ENCODE results near the gene GON4L. TPM values are rescaled to one million over a fixed set of nuclear protein-coding genes. Genes with fewer than 3 reads are reported as not detected.

GON4L gene
- polyA plus RNA-seq, 1 donor (not counting 4 experiments of a cell fraction or from before 2014, with no cell fraction given), result 16.7 TPM

GRCh38 chr1:155888481-155888880 lies 31.5 kb upstream of the GON4L start:
- H3K9ac ChIP-seq (ENCODE audit: control insufficient read depth, extremely low read depth, insufficient read depth, low read length), result no peak overlapping the region
- DNase-seq (ENCODE audit: low read depth, low spot score), result no peak
- H3K4me1 ChIP-seq (ENCODE audit: control insufficient read depth, extremely low read depth, insufficient read depth, low read length), result peaks cover 14% of the 10 kb centered on the region
- dilution Hi-C loops (cut with MboI; ENCODE audit: extremely low pct_ligation_motif_present, low sequenced_read_pairs), result no loop called here
- H3K4me3 ChIP-seq (ENCODE audit: control insufficient read depth in 2 of 3, extremely low read depth in 1 of 3, insufficient read depth in 2 of 3, low read depth in 1 of 3, low read length in 3 of 3), result no peak overlapping the region
- H3K9me3 ChIP-seq (ENCODE audit: control insufficient read depth, low read depth, low read length), result no peaks in the 10 kb centered on the region
- no peaks in the 10 kb centered on the region for H3K79me2 ChIP-seq (ENCODE audit: control insufficient read depth, insufficient read depth, low read length)
- no peak for TF ChIP-seq EZH2 (IDR thresholded peaks at IDR 0.05; ENCODE audit: low read length)
- no peak for TF ChIP-seq CTCF (optimal IDR thresholded peaks at IDR 0.05 in 1 of 3, IDR thresholded peaks at IDR 0.05 in 1 of 3, conservative IDR thresholded peaks at IDR 0.05 in 1 of 3; ENCODE audit: extremely low read depth in 1 of 3, insufficient read depth in 2 of 3, low read length in 3 of 3)
- no peak overlapping the region for H2AFZ ChIP-seq (ENCODE audit: control insufficient read depth, low read length)
- no peaks in the 10 kb centered on the region for H3K9me1 ChIP-seq (ENCODE audit: control insufficient read depth, extremely low read depth, insufficient read depth, low read length)
- H3K36me3 ChIP-seq (ENCODE audit: control insufficient read depth in 2 of 2, extremely low read depth in 1 of 2, insufficient read depth in 2 of 2, low read length in 2 of 2), result no peaks in the 10 kb centered on the region
- no peaks in the 10 kb centered on the region for H3K27me3 ChIP-seq (ENCODE audit: control insufficient read depth, extremely low read depth, insufficient read depth, low read length)
- H3K27ac ChIP-seq (ENCODE audit: control insufficient read depth, insufficient read depth, low read length), result no peak overlapping the region
- no peak overlapping the region for H3K4me2 ChIP-seq (ENCODE audit: control insufficient read depth, extremely low read depth, insufficient read depth, low read depth, low read length)
- no peak for FAIRE-seq
- H4K20me1 ChIP-seq (ENCODE audit: control insufficient read depth, extremely low read depth, insufficient read depth, low read length), result no peaks in the 10 kb centered on the region

- no peaks in the 10 kb centered on the region for H3K36me3 ChIP-seq (ENCODE audit: control insufficient read depth in 2 of 2, extremely low read depth in 1 of 2, insufficient read depth in 2 of 2, low read length in 2 of 2)
- no peaks in the 10 kb centered on the region for H3K9me3 ChIP-seq (ENCODE audit: control insufficient read depth, low read depth, low read length)
- no peaks in the 10 kb centered on the region for H3K79me2 ChIP-seq (ENCODE audit: control insufficient read depth, insufficient read depth, low read length)
- no peak overlapping the region for H3K27ac ChIP-seq (ENCODE audit: control insufficient read depth, insufficient read depth, low read length)
- no peaks in the 10 kb centered on the region for H4K20me1 ChIP-seq (ENCODE audit: control insufficient read depth, extremely low read depth, insufficient read depth, low read length)
- DNase-seq (ENCODE audit: low read depth, low spot score) (no peak), FAIRE-seq (no peak)
- no peak for TF ChIP-seq EZH2 (IDR thresholded peaks at IDR 0.05; ENCODE audit: low read length)
- TF ChIP-seq CTCF (optimal IDR thresholded peaks at IDR 0.05 in 1 of 3, IDR thresholded peaks at IDR 0.05 in 1 of 3, conservative IDR thresholded peaks at IDR 0.05 in 1 of 3; ENCODE audit: extremely low read depth in 1 of 3, insufficient read depth in 2 of 3, low read length in 3 of 3), result no peak
- H3K4me1 ChIP-seq (ENCODE audit: control insufficient read depth, extremely low read depth, insufficient read depth, low read length), result no peaks in the 10 kb centered on the region
- dilution Hi-C loops (cut with MboI; ENCODE audit: extremely low pct_ligation_motif_present, low sequenced_read_pairs), result no loop called here
- no peak overlapping the region for H2AFZ ChIP-seq (ENCODE audit: control insufficient read depth, low read length)
- no peaks in the 10 kb centered on the region for H3K9me1 ChIP-seq (ENCODE audit: control insufficient read depth, extremely low read depth, insufficient read depth, low read length)
- no peak overlapping the region for H3K9ac ChIP-seq (ENCODE audit: control insufficient read depth, extremely low read depth, insufficient read depth, low read length)
- H3K4me3 ChIP-seq (ENCODE audit: control insufficient read depth in 2 of 3, extremely low read depth in 1 of 3, insufficient read depth in 2 of 3, low read depth in 1 of 3, low read length in 3 of 3), result no peak overlapping the region
- H3K27me3 ChIP-seq (ENCODE audit: control insufficient read depth, extremely low read depth, insufficient read depth, low read length), result peaks cover 6% of the 10 kb centered on the region
- no peak overlapping the region for H3K4me2 ChIP-seq (ENCODE audit: control insufficient read depth, extremely low read depth, insufficient read depth, low read depth, low read length)
Measured at GRCh38 chr1:155884982-155885381, 28.0 kb upstream of the GON4L start.
